Smooth muscle cell (in vitro differentiated cells): ENCODE results near the gene CFH. TPM values are rescaled to one million over a fixed set of nuclear protein-coding genes. Genes with fewer than 3 reads are reported as not detected.

Source experiments
- DNase-seq: peaks from one replicate; lab custom pipeline; 2025; ENCODE audit not compliant: unreplicated experiment; lab: John Stamatoyannopoulos, UW
- H2AFZ ChIP-seq: fragments of 200-600 bp; sonication (generic); 2 replicates; pipeline ENCODE4 v1.6.0; 2016; ENCODE audit warnings: antibody characterized with exemption, low read depth, mild to moderate bottlenecking
- H3F3A ChIP-seq: fragments of 200-600 bp; sonication (generic); 2 replicates; pipeline ENCODE4 v1.6.0; 2017; ENCODE audit warnings: antibody characterized with exemption, low read depth
- H3K27ac ChIP-seq: fragments of 200-600 bp; sonication (generic); 2 replicates; pipeline ENCODE4 v1.5.1; 2016; ENCODE audit warnings: low read depth, mild to moderate bottlenecking
- H3K27me3 ChIP-seq: fragments of 200-600 bp; sonication (generic); 2 replicates; pipeline ENCODE4 v1.6.1; 2016; ENCODE audit warnings: low read depth, mild to moderate bottlenecking
- H3K36me3 ChIP-seq: fragments of 200-600 bp; sonication (generic); 2 replicates; pipeline ENCODE4 v1.5.1; 2016; ENCODE audit warnings: low read depth
- H3K4me1 ChIP-seq: fragments of 200-600 bp; sonication (generic); 2 replicates; pipeline ENCODE4 v1.5.1; 2016; ENCODE audit warnings: low read depth
- H3K4me2 ChIP-seq: fragments of 200-600 bp; sonication (generic); 2 replicates; pipeline ENCODE4 v1.6.0; 2016; ENCODE audit warnings: mild to moderate bottlenecking
- H3K4me3 ChIP-seq: fragments of 200-600 bp; sonication (generic); 2 replicates; pipeline ENCODE4 v1.5.1; 2016; ENCODE audit warnings: mild to moderate bottlenecking
- H3K79me2 ChIP-seq: fragments of 200-600 bp; sonication (generic); 2 replicates; pipeline ENCODE4 v1.6.0; 2016; ENCODE audit warnings: low read depth, mild to moderate bottlenecking
- H3K9ac ChIP-seq: fragments of 200-600 bp; sonication (generic); 2 replicates; pipeline ENCODE4 v1.6.0; 2016; ENCODE audit warnings: low read depth
- H3K9me3 ChIP-seq: fragments of 200-600 bp; sonication (generic); replicated peaks from 2 replicates; pipeline ENCODE4 v1.5.1; 2016; ENCODE audit warnings: low read depth
- H4K20me1 ChIP-seq: fragments of 200-600 bp; sonication (generic); 2 replicates; pipeline ENCODE4 v1.6.0; 2016; ENCODE audit warnings: low read depth
- WGBS: methylation state at CpG from one replicate; pipeline ENCODE4 v1.1.7; 2016; ENCODE audit warnings: low lambda C conversion rate; 5-methylcytosine and 5-hydroxymethylcytosine counted together
- polyA plus RNA-seq: library from polyadenylated mRNA; unstranded; fragments of >200 nt; fragmentation: Nextera tagmentation; extraction: Ambion mirVana; gene quantifications from 2 replicates; pipeline ENCODE4 v1.2.1, GENCODE V29; 2016
- total RNA-seq: library from RNA; depleted of rRNA; stranded (reverse); fragments of >200 nt; gene quantifications from 2 replicates; pipeline ENCODE4 v1.2.3, GENCODE V29; 2014
- TF ChIP-seq, protein P1 (sequence below): fragments of 200-600 bp; sonication (generic); IDR thresholded peaks from 2 replicates; pipeline ENCODE4 v1.5.1; 2017; ENCODE audit warnings: borderline replicate concordance, mild to moderate bottlenecking, antibody characterized with exemption; ENCODE audit not compliant: insufficient read depth, poor library complexity, severe bottlenecking

CFH gene
- total and polyA plus RNA-seq, 2 experiments from 2014 or later: 71.2 to 99.5 TPM

- Histone ChIP-seq H3K4me3 (peak overlapping the region; percentile 58), H2AFZ (no peak overlapping the region), H4K20me1 (no peaks in the 10 kb centered on the region), H3K36me3 (no peaks in the 10 kb centered on the region), H3K27ac (no peak overlapping the region), H3K9ac (no peak overlapping the region), H3K79me2 (peaks cover 20% of the 10 kb centered on the region), H3F3A (no peaks in the 10 kb centered on the region), H3K4me1 (no peaks in the 10 kb centered on the region), H3K27me3 (no peaks in the 10 kb centered on the region), H3K4me2 (peak overlapping the region; percentile 82), H3K9me3 (no peaks in the 10 kb centered on the region)
- TF ChIP-seq, protein P1, sequence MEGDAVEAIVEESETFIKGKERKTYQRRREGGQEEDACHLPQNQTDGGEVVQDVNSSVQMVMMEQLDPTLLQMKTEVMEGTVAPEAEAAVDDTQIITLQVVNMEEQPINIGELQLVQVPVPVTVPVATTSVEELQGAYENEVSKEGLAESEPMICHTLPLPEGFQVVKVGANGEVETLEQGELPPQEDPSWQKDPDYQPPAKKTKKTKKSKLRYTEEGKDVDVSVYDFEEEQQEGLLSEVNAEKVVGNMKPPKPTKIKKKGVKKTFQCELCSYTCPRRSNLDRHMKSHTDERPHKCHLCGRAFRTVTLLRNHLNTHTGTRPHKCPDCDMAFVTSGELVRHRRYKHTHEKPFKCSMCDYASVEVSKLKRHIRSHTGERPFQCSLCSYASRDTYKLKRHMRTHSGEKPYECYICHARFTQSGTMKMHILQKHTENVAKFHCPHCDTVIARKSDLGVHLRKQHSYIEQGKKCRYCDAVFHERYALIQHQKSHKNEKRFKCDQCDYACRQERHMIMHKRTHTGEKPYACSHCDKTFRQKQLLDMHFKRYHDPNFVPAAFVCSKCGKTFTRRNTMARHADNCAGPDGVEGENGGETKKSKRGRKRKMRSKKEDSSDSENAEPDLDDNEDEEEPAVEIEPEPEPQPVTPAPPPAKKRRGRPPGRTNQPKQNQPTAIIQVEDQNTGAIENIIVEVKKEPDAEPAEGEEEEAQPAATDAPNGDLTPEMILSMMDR: no peak
- no peak for DNase-seq
- 86% methylated on average over 2 of the region's 2 CpGs for WGBS
These were observed 2.4 kb downstream of the CFH start for GRCh38 chr1:196654271-196654670.

- no peaks in the 10 kb centered on the region for H3K27me3 ChIP-seq
- DNase-seq: no peak
- no peak overlapping the region for H2AFZ ChIP-seq
- TF ChIP-seq, protein P1: no peak
- peak overlapping the region; percentile 82 for H3K4me2 ChIP-seq
- WGBS: 99% methylated on average over 3 of the region's 3 CpGs
- H3K79me2 ChIP-seq: peaks cover 20% of the 10 kb centered on the region
- H3K36me3 ChIP-seq: no peaks in the 10 kb centered on the region
- H3K9me3 ChIP-seq: no peaks in the 10 kb centered on the region
- H3K4me1 ChIP-seq: no peaks in the 10 kb centered on the region
- H3K9ac ChIP-seq: no peak overlapping the region
- no peaks in the 10 kb centered on the region for H4K20me1 ChIP-seq
- no peak overlapping the region for H3K4me3 ChIP-seq
- no peak overlapping the region for H3K27ac ChIP-seq
- H3F3A ChIP-seq: no peaks in the 10 kb centered on the region
These were observed 3.2 kb downstream of the CFH start for GRCh38 chr1:196655071-196655470.

GRCh38 chr1:196655494-196655893 is 3.7 kb downstream of the CFH start:
- Histone ChIP-seq H3K4me3 (no peak overlapping the region), H4K20me1 (no peaks in the 10 kb centered on the region), H3K4me1 (no peaks in the 10 kb centered on the region), H3K9ac (no peak overlapping the region), H2AFZ (no peak overlapping the region), H3K4me2 (no peak overlapping the region), H3K36me3 (no peaks in the 10 kb centered on the region), H3F3A (no peaks in the 10 kb centered on the region), H3K27me3 (no peaks in the 10 kb centered on the region), H3K79me2 (peaks cover 20% of the 10 kb centered on the region), H3K27ac (no peak overlapping the region), H3K9me3 (no peaks in the 10 kb centered on the region)
- DNase-seq: no peak
- TF ChIP-seq, protein P1: no peak
- 97% methylated on average over 3 of the region's 3 CpGs for WGBS

- Histone ChIP-seq H3K79me2 (peaks cover under 1% of the 10 kb centered on the region), H3K9me3 (no peaks in the 10 kb centered on the region), H3K36me3 (no peaks in the 10 kb centered on the region), H2AFZ (no peak overlapping the region), H4K20me1 (peaks cover 28% of the 10 kb centered on the region), H3K4me1 (no peaks in the 10 kb centered on the region), H3K4me2 (no peak overlapping the region), H3F3A (no peaks in the 10 kb centered on the region), H3K27ac (no peak overlapping the region), H3K4me3 (no peak overlapping the region), H3K9ac (no peak overlapping the region), H3K27me3 (no peaks in the 10 kb centered on the region)
- DNase-seq: no peak
- TF ChIP-seq, protein P1: no peak
- 76% methylated on average over 1 of the region's 1 CpG for WGBS
These were observed 7.6 kb downstream of the CFH start for GRCh38 chr1:196659471-196659870.
